Pons (tissue), 1 donor: Measurements from ENCODE around the gene AMBN.
"Not testable (repeated sequence)": the region's sequence is repeated elsewhere in the genome, so short reads cannot be mapped to it uniquely, and the experiment has no call there.

Source experiments
- DNase-seq: peaks from one replicate; pipeline ENCODE4 v3.0.0-alpha.2; 2016; ENCODE audit warnings: low spot score

The AMBN gene

GRCh38 chr4:70607334-70607853, 15.3 kb downstream of the AMBN start:
- DNase-seq = no peak

DNA sequence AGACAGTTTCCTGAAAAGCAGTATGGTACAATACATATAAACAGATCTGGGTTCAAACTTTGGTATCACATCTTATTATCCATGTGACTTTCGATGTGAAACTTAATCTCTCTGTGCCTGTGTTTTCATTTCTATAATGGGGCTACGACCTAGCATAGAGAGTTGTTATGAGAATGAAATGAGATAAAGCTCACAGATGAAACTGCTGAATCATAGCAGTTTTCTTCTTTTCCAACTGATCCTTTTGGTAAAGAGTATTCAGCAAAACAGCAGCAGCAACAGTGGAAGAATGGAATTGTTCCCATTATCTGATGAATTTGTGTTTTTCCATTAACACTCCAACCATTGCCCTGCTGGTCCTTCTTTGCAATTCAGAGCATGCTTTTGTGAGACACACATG, 16.3 kb downstream of the AMBN start:
- DNase-seq = no peak

- no peak for DNase-seq
Measured at GRCh38 chr4:70613306-70614183, 21.5 kb downstream of the AMBN start.

DNA sequence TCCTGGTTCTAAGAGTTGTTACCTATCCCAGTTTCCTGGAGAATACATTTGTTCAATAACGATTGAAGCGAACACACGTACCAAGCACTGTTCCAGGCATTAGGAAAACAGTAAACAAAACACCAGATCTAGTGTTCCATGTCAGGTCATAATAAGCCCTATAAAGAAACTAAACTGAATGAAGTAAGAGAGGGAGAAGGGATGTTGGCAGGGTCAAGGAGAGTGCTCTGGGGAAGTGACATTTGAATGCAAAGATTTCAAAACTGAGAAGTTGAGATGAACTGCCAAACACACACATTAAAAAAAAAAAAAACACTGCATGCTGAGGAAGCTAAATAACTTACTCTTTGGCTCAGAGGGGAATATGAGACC, 22.1 kb downstream of the AMBN start:
- no peak for DNase-seq

DNA sequence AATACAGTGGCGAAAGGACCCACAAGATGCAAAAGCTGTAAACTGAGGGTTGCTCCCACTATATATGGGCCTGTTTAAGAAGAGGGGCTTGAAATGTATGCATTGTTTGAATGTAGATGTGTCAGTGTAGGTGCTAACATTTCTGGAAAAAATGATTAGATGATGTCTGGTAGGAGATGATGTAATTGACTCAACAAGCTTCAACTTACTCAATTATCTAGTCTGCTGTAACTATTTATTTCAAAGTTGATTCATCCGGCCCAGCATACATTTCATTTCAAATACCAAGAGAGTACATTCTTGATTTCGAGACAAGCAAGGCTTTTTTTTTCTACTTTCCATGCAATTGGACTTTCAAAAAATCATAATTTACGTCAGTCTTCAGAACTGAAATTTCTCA, 27.2 kb downstream of the AMBN start:
- DNase-seq = no peak

DNA sequence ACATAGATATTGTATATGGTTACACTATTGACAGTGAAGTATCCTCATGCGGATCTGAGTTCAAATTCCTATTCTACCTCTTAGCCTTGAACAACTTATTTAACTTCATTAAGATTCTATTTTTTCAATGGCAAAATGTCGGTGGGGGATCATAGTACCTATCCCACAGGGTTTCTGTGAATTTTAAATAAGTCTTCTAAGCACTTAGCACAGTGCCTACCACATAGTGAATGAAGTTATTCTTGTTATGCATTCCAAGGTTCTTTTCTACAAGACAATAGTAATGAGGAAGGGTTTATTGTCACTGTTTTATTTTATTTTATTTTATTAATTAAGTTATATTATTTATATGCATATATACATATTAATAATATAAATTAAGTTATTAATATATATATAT, 27.7 kb downstream of the AMBN start:
- DNase-seq = no peak

- no peak for DNase-seq
Measured at GRCh38 chr4:70623323-70623722, 31.3 kb downstream of the AMBN start.

DNA sequence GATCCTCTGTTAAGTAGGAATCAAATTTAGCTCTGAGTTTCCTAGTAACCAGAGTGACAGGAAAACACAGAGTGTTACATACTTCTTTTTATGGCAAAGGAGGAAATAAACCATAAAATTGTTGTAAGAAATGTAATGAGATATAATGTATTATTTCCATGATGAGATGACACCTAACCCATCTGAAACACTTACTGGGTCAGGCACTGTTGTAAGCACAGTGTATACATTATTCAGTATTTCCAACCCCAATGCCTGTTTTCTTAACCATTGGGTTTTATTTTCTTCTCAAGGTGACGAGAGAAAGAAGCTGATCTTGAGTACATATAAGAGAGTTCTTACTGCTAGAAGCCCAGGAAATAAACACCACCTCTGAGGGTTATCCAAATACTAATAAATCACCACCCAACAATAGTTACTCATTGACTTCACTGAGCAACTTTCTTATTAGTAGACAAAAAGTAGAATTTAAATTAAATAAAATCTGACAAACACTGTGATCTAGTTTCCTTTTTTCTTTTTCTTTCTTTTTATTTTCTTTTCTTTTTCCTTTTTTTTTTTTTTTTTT, 32.3 kb downstream of the AMBN start:
- DNase-seq = no peak

DNA sequence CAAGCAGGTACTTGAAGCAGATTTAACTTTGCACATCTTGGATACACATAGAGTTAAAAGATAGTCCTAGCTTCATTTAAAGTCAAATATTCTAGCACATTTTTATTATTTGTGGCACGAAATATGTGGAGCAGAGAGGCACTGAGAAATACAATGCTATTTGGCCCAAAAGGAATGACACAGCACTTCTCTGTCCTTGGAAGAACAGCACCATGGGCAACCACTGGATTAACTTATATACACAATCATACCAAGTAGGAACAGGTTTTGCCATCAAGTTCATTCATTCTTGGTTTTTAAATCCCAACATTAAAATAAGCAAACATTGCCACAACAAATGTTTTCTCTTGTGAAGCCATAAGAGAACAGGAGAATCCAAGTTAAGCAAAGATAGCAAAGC, 35.6 kb downstream of the AMBN start:
- no peak for DNase-seq

- no peak for DNase-seq
Measured at GRCh38 chr4:70628444-70628843, 36.4 kb downstream of the AMBN start, which contains the start of gene ENAM. TSS of gene ENAM (plus strand) at chr4:70628744. CDS start at chr4:70629501, 757 bp downstream.

DNA sequence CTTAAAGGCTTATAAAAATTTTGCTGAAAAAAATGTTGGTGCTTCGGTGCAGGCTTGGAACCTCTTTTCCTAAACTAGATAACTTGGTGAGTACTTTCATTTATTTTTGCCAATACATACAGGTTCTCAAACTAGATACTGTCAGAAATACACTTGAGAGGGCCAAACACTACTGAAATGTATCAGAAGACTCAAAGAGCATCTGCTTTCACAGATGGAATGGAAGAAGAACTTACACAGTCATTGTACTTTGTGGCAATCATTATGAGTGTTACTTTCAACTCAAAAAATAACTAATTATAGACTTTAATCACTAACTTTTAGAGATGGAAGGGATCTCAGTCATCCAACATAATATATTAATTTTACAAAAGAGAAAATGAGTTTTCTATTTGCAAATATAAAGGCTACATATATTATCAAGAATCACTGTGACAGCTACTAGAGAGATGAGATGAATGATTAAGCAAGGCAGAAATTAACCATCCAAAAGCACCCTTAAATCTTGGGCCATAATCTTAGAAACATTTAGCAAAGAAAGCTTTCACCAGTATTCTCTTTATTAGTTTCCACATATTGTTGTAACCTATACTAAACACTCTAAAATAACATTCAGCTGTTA, 37.5 kb downstream of the AMBN start:
- DNase-seq = no peak

GRCh38 chr4:70630162-70630561, 38.1 kb downstream of the AMBN start:
- DNase-seq = no peak

GRCh38 chr4:70632028-70632427, 40.0 kb downstream of the AMBN start:
- no peak for DNase-seq

DNA sequence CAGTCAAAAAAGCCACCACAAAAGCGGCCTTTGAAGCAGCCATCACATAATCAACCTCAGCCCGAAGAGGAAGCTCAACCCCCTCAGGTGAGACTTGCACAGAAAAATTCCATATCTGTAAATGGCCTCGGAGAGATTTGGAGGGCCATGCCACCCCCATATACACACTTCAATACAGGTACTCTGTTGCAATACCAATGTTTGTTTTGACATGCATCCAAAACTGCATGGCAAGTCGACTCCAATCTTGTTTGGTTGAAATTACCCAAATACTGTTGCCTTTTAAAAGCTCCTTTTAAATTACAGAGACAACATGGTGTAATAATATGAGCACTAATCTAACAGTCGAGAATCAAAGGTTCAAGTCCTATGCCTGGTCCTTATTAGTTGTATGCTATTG, 42.4 kb downstream of the AMBN start:
- no peak for DNase-seq

- DNase-seq = no peak
Measured at GRCh38 chr4:70637239-70637913, 45.3 kb downstream of the AMBN start.

DNA sequence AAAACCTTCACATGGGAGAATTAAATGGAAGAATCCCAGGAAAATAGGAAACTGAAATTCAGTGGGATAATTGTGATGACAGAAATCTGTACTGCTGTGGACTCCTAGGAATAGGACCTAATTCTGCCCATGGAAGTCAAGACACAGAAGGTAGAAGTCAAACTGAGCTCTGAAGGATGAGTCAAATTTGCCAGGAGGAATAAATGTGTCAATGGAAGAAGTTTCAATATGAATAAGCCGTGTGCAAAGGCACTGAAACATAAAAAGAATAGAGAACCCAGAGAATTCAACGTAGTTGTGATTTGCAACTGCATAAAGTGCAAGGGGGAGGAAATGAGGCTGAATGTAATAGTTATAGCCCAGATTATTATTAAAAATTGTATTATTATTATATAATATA, 48.1 kb downstream of the AMBN start:
- DNase-seq = no peak

GRCh38 chr4:70650741-70651140, 58.7 kb downstream of the AMBN start:
- not testable (repeated sequence) for DNase-seq

DNA sequence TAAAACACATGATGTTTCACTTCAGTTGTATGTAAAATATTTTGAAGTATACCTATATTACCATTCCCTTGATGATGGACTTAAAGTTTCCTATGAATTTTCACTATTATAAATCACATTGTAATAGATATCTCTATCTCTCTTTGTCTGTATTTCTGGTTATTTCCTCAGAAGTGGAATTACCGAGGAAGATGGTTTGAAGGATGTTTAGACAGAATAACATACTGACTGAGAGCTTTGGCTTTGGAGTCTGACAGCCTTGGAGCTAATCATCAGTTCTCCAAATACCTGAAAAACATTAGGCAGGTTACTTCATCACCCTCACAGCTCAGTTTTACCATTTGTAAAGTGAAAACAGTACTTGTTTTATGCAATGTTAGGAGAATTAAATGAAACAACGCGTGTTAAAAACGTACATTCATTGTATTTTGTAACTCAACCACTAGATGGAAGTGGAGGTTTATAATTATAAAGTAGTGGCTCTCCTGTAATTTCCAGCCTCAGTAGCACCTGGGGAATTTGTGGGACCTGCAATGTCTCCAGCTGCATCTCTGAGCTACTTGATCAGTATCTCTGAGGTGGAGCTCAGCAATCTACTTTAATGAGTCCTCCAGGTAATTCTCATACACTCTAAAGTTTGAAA, 59.9 kb downstream of the AMBN start:
- peak; percentile 39 for DNase-seq

DNA sequence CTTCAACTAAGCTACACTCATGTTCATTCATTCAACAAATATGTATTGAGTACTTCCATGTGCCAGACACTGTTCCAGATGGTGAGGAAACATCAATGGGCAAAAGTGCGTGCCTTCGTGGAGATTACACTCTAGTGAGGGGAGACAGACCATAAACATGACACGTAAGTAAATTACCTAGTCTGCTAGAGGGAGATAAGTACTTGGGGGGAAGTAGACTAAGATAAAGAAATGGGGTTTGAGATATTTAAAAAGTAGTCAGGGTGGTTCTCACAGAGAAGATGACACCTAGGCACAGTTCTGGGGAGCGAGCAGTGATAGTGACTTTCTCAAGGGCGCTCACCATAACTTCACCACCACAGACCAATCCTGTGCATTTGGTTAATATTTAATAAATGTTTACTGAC, 62.6 kb downstream of the AMBN start:
- no peak for DNase-seq
